GM13977 (cell line): ENCODE data around the gene MEX3C.

Experiments used
- DNase-seq: peaks from one replicate; pipeline ENCODE4 v3.0.0; 2012; ENCODE audit warnings: low spot score
- CTCF ChIP-seq: IDR thresholded peaks from 2 replicates; pipeline ENCODE4 v1.5.1; 2012; ENCODE audit warnings: mild to moderate bottlenecking, control low read depth; ENCODE audit not compliant: insufficient read depth; ENCODE audit errors: extremely low read depth, missing control alignments
- in situ Hi-C: fragments of 300-500 bp; cut with MboI; formaldehyde crosslinking; loops from one replicate; pipeline ENCODE4 v1.12.0; 2022; ENCODE audit warnings: low sequenced_read_pairs, low pct_unique_long_range_greater_than_20kb, mixed read lengths, inconsistent platforms; ENCODE audit not compliant: unreplicated experiment

MEX3C gene

GRCh38 chr18:51196118-51196810 lies 1.2 kb downstream of the MEX3C start:
- no peak for TF ChIP-seq CTCF
- in situ Hi-C loops, result loop anchor here (25.0 kb wide), 1 partner anchor 109 kb away; no protein-coding TSS in a partner anchor
- no peak for DNase-seq

GRCh38 chr18:51195451-51196117 lies 1.9 kb downstream of the MEX3C start:
- no peak for TF ChIP-seq CTCF
- in situ Hi-C loops, result loop anchor here (25.0 kb wide), 1 partner anchor 108 kb away; no protein-coding TSS in a partner anchor
- no peak for DNase-seq

GRCh38 chr18:51195086-51195450 lies 2.4 kb downstream of the MEX3C start:
- DNase-seq, result no peak
- TF ChIP-seq CTCF, result no peak
- in situ Hi-C loops, result loop anchor here (25.0 kb wide), 1 partner anchor 108 kb away; no protein-coding TSS in a partner anchor

DNA sequence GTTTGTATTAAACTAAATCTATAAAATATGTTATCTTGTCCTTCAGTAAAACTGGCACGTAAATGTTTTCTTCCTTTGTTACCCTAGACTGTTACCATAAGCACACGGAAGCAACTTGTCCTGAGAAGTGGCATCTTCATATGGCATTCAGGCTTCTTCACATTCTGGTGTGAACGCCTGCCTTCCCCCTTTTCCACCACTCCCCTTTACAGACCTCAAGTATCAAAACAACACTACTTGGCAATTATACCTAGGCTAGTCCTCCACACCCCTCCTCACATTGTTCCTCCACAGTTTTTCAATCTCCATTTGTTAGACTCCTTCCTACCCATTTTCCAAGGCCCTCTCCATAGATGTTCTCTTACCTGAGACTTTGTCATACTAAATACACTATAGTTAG lies 2.9 kb downstream of the MEX3C start:
- TF ChIP-seq CTCF, result no peak
- in situ Hi-C loops, result loop anchor here (25.0 kb wide), 1 partner anchor 107 kb away; no protein-coding TSS in a partner anchor
- DNase-seq, result no peak

GRCh38 chr18:51193621-51194287 lies 3.7 kb downstream of the MEX3C start:
- in situ Hi-C loops, result loop anchor here (25.0 kb wide), 1 partner anchor 106 kb away; no protein-coding TSS in a partner anchor
- no peak for DNase-seq
- TF ChIP-seq CTCF, result no peak

- in situ Hi-C loops, result loop anchor here (25.0 kb wide), 1 partner anchor 105 kb away; no protein-coding TSS in a partner anchor
- TF ChIP-seq CTCF, result no peak
- no peak for DNase-seq
Measured at GRCh38 chr18:51192696-51193095, 4.8 kb downstream of the MEX3C start.
